Heart right ventricle (tissue), 16 donors: ENCODE data around the gene ABCA3. TPM values are rescaled to one million over a fixed set of nuclear protein-coding genes. Genes with fewer than 3 reads are reported as not detected.

ENCODE experiments used
- ATAC-seq, 8 donors: fragments of 200-7000 bp; cut with Tn5 transposase; one replicate each; pipeline ENCODE4 v1.9.1; 2020; ENCODE audit warnings: mild to moderate bottlenecking in 8 of 8, moderate library complexity in 8 of 8, moderate number of reproducible peaks in 1 of 8
- DNase-seq, 2 donors: peaks; one replicate each; pipeline ENCODE4 v3.0.0-alpha.2; 2020
- H3K27ac ChIP-seq, 10 donors: fragments of 200-600 bp; sonication (generic) in 2 of 10; one replicate each; pipeline versions ENCODE4 v1.5.0 to v1.8.0; 2020 to 2022; ENCODE audit warnings: mild to moderate bottlenecking in 3 of 10
- H3K27me3 ChIP-seq, 7 donors: fragments of 200-600 bp; one replicate each; pipeline ENCODE4 v1.8.0; 2021 to 2022; ENCODE audit warnings: mild to moderate bottlenecking in 2 of 7
- H3K36me3 ChIP-seq, 9 donors: fragments of 200-600 bp; sonication (generic) in 1 of 9; one replicate each; pipeline versions ENCODE4 v1.5.0 to v1.8.0; 2020 to 2022; ENCODE audit warnings: mild to moderate bottlenecking in 2 of 9
- H3K4me1 ChIP-seq, 9 donors: fragments of 200-600 bp; sonication (generic) in 1 of 9; one replicate each; pipeline versions ENCODE4 v1.5.0 to v1.8.0; 2020 to 2022; ENCODE audit warnings: mild to moderate bottlenecking in 4 of 9
- H3K4me3 ChIP-seq, 10 donors: fragments of 200-600 bp; sonication (generic) in 2 of 10; one replicate each; pipeline versions ENCODE4 v1.5.0 to v1.8.0; 2020 to 2022; ENCODE audit warnings: mild to moderate bottlenecking in 7 of 10, moderate library complexity in 2 of 10
- H3K9me3 ChIP-seq, 11 donors: fragments of 200-600 bp in 10 of 11; sonication (generic) in 2 of 11; one replicate each; pipeline versions ENCODE4 v1.5.0 to v1.8.0; 2013 to 2022; ENCODE audit warnings: mild to moderate bottlenecking in 2 of 11, control low read depth in 1 of 11, moderate library complexity in 1 of 11
- CTCF ChIP-seq, 9 donors: fragments of 200-600 bp; sonication (generic) in 2 of 9; IDR thresholded peaks; one replicate each; pipeline versions ENCODE4 v1.5.0 to v1.8.0; 2021 to 2022; ENCODE audit warnings: antibody characterized with exemption in 9 of 9, mild to moderate bottlenecking in 5 of 9, moderate library complexity in 1 of 9
- WGBS, 2 donors: extraction: QIAGEN DNeasy Blood & Tissue Kit; methylation state at CpG; one replicate each; pipeline ENCODE4 v1.1.7; 2013; ENCODE audit warnings: inconsistent platforms in 1 of 2; 5-methylcytosine and 5-hydroxymethylcytosine counted together
- intact Hi-C, 10 donors: fragments of 100-400 bp; cut with DNase I; formaldehyde crosslinking; loops; one replicate each; pipeline versions ENCODE4 v1.11.1 to v1.14.2; 2022
- polyA plus RNA-seq, 2 donors: library from polyadenylated mRNA; stranded (reverse); fragments of 200-250 nt; gene quantifications; one replicate each; pipeline ENCODE4 v1.2.3, GENCODE V29; 2013
- total RNA-seq, 10 donors: library from RNA; stranded (reverse); fragmentation: NEBNext Ultra II Directional in 3 of 10; extraction: Animal tissue kit (Norgen Biotek cat#: 25700) in 3 of 10; gene quantifications; one replicate each; pipeline versions ENCODE4 v1.2.1 to v1.2.4, GENCODE V29; 2021 to 2023
- donor health status: Arrhythmogenic right ventricular cardiomyopathy.
- donor health status: ischemic (EF 13 %, LVEDD 7.1; RV severe dilation, severe dysfunction).
- donor health status: healthy with polysubstance abuse.
- donor health status: DM: no; HTN: yes; CAD: no.
- donor health status: DM: no; HTN: no; CAD: no.
- donor health status: ischemic (EF 25% LVEDD 6.9; RV normal size, moderate dysfunction).
- donor health status: ischemic (EF 25% LVEDD 5.7; RV mildly dilated, moderate dysfunction).
- donor health status: healthy.
- donor health status: DM: yes; HTN: yes; CAD: no.
- donor health status: Ischemic cardiomyopathy.
- donor health status: ischemic (EF 35%, LVEDD 5.7; RV mildly dilated, moderate dysfunction).
- donor health status: nonischemic (EF 11% LVEDD 7.7; RV severe dilation, severe dysfunction).
- donor health status: DM: yes; HTN: yes; CAD: no.
- donor health status: PGD.
- donor health status: ischemic (EF 29% LVEDD 5.4; RV normal size, mild dysfunction).
- donor health status: nonischemic (EF 23%, LVEDD 6.1; RV moderate dilation, normal function).

The ABCA3 gene
- total and polyA plus RNA-seq, 12 donors = 4.9 to 12.5 (median 9.2) TPM

DNA sequence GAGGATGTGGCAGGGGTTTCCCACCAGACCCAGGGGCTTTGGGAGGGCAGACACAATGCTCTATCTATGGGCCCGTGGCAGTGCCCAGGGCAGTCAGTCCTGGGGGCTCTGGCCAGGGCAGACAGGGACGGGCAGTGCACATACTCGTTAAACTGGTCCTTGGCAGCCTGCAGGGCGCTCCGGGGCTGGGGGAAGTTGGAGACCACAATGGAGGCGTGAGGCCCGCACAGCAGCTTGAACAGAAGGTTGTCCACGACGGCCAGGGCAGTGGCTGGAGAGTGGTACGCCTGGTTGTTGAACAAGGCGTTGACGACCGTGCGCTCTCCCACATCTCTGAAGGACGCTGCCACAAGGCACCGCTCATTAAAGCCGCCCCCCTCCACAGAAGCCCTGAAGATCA lies 54.0 kb downstream of the ABCA3 start:
- Histone ChIP-seq H3K9me3 (no peaks in the 10 kb centered on the region), H3K27me3 (no peaks in the 10 kb centered on the region), H3K4me1 (no peaks in the 10 kb centered on the region), H3K36me3 (peaks cover 0 to 85% (median 7%) of the 10 kb centered on the region in 9 donors), H3K27ac (no peak overlapping the region), H3K4me3 (no peak overlapping the region)
- ATAC-seq (no peak), DNase-seq (no peak)
- 94 to 95% methylated on average over 17 of the region's 17 CpGs for WGBS, 2 donors
- no peak for TF ChIP-seq CTCF (IDR thresholded peaks at IDR 0.05)
- intact Hi-C loops = no loop called here

- 85 to 86% methylated on average over 13 of the region's 13 CpGs for WGBS, 2 donors
- Histone ChIP-seq H3K36me3 (peaks cover 0 to 83% (median 3%) of the 10 kb centered on the region in 9 donors), H3K4me1 (no peaks in the 10 kb centered on the region), H3K27ac (no peak overlapping the region), H3K27me3 (no peaks in the 10 kb centered on the region), H3K4me3 (no peak overlapping the region), H3K9me3 (no peaks in the 10 kb centered on the region)
- DNase-seq = no peak
- no peak for ATAC-seq
- intact Hi-C loops = no loop called here
- no peak for TF ChIP-seq CTCF (IDR thresholded peaks at IDR 0.05)
These were observed 54.8 kb downstream of the ABCA3 start for GRCh38 chr16:2285731-2286191.

DNA sequence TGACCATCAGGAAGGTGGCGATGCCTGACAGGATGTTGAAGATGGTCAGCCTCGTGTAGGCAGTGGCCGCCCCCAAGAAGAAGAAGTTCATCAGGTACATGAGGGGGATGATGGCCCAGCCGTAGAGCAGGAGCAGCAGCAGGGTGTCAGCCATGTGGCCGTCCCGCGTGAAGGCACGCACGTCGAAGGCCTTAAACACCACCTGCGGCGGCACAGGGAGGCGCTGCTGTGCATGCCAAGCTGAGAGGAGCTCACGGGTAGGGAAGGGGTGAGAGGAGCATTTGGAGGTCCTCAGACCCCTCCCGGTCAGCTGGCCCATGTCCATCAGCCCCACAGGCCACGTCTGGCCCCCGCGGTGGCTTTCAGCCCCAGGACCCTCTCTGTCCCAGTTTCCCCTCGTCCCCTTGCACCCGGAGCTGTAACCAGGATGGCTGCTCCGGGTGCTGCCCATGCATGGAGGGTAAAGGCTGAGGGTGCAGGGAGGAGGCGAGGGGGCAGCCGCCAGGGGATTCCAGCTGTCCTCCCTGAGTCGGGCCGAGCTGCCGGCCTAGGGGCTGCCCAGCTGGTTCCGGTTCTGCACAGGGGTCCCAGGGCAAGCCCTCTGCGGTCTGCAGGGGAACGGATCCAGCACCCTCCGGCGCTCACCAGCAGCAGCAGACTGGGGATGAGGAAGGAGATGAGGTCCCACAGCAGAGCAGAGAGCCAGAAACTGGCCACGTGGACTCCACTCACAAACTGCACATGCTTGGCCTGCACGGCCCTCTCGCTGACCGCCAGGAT lies 55.5 kb downstream of the ABCA3 start:
- Histone ChIP-seq H3K4me1 (no peaks in the 10 kb centered on the region), H3K27ac (no peak overlapping the region), H3K36me3 (peaks cover 0 to 83% (median 0%) of the 10 kb centered on the region in 9 donors), H3K9me3 (no peaks in the 10 kb centered on the region), H3K27me3 (no peaks in the 10 kb centered on the region), H3K4me3 (no peak overlapping the region)
- ATAC-seq (no peak), DNase-seq (no peak)
- 89 to 92% methylated on average over 34 to 35 of the region's 35 CpGs for WGBS, 2 donors
- intact Hi-C loops = no loop called here
- TF ChIP-seq CTCF (IDR thresholded peaks at IDR 0.05) = no peak

GRCh38 chr16:2284001-2284770 lies 56.3 kb downstream of the ABCA3 start:
- peaks cover 0 to 86% (median 2%) of the 10 kb centered on the region in 9 donors for H3K36me3 ChIP-seq
- DNase-seq = no peak
- H3K9me3 ChIP-seq = no peaks in the 10 kb centered on the region
- H3K4me3 ChIP-seq = no peak overlapping the region
- no peaks in the 10 kb centered on the region for H3K4me1 ChIP-seq
- peak in 1 of 8 donors; percentile 5 for ATAC-seq
- no peak overlapping the region for H3K27ac ChIP-seq
- WGBS, 2 donors = 93% methylated on average over 37 of the region's 37 CpGs
- no peak for TF ChIP-seq CTCF (IDR thresholded peaks at IDR 0.05)
- intact Hi-C loops = no loop called here
- no peaks in the 10 kb centered on the region for H3K27me3 ChIP-seq
